ENCODE measurements around the gene ETV7. TPM values are rescaled to one million over a fixed set of nuclear protein-coding genes. Genes with fewer than 3 reads are reported as not detected.

Gene ETV7
- total and polyA plus RNA-seq, 4 donors = 0.17 to 0.84 (median 0.36) TPM

- Histone ChIP-seq H3K4me1 (ENCODE audit: control insufficient read depth in 4 of 4, insufficient read depth in 4 of 4, low read length in 3 of 4) (peaks cover 0 to 10% (median 3%) of the 10 kb centered on the region in 4 donors), H3K9me3 (ENCODE audit: control insufficient read depth in 4 of 4, low read length in 3 of 4) (no peaks in the 10 kb centered on the region), H3K36me3 (ENCODE audit: control insufficient read depth in 4 of 4, insufficient read depth in 3 of 4, low read depth in 1 of 4, low read length in 3 of 4) (no peaks in the 10 kb centered on the region), H3K27me3 (ENCODE audit: control insufficient read depth in 4 of 4, insufficient read depth in 4 of 4, low read length in 3 of 4) (no peaks in the 10 kb centered on the region), H3K9ac (ENCODE audit: low read depth in 1 of 2, low read length in 2 of 2) (peak overlapping the region; percentile 57 to 70), H3K4me3 (ENCODE audit: low read depth in 1 of 3, low read length in 3 of 3) (peak overlapping the region; percentile 30 to 56 (median 39)), H3K27ac (ENCODE audit: low read depth in 1 of 2, low read length in 2 of 2) (peak overlapping the region; percentile 17 to 79)
- TF ChIP-seq YY1 (IDR thresholded peaks at IDR 0.05) (no peak), FOXA2 (IDR thresholded peaks at IDR 0.05) (no peak), SP1 (IDR thresholded peaks at IDR 0.05) (no peak), MAX (IDR thresholded peaks at IDR 0.05) (no peak), HNF4G (IDR thresholded peaks at IDR 0.05) (no peak), TAF1 (conservative IDR thresholded peaks at IDR 0.05) (no peak), CTCF (IDR thresholded peaks at IDR 0.05; ENCODE audit: low read depth, low read length, missing input control) (no peak), RXRA (IDR thresholded peaks at IDR 0.05) (no peak), EGR1 (IDR thresholded peaks at IDR 0.05; ENCODE audit: low read depth in 2 of 2) (no peak), FOXA1 (IDR thresholded peaks at IDR 0.05) (no peak), NR2F2 (IDR thresholded peaks at IDR 0.05) (no peak), RAD21 (IDR thresholded peaks at IDR 0.05) (no peak), HNF4A (conservative IDR thresholded peaks at IDR 0.05) (no peak)
- TF ChIP-seq, protein P1, sequence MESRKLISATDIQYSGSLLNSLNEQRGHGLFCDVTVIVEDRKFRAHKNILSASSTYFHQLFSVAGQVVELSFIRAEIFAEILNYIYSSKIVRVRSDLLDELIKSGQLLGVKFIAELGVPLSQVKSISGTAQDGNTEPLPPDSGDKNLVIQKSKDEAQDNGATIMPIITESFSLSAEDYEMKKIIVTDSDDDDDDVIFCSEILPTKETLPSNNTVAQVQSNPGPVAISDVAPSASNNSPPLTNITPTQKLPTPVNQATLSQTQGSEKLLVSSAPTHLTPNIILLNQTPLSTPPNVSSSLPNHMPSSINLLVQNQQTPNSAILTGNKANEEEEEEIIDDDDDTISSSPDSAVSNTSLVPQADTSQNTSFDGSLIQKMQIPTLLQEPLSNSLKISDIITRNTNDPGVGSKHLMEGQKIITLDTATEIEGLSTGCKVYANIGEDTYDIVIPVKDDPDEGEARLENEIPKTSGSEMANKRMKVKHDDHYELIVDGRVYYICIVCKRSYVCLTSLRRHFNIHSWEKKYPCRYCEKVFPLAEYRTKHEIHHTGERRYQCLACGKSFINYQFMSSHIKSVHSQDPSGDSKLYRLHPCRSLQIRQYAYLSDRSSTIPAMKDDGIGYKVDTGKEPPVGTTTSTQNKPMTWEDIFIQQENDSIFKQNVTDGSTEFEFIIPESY (IDR thresholded peaks at IDR 0.05) = no peak
- TF ChIP-seq, protein P2, sequence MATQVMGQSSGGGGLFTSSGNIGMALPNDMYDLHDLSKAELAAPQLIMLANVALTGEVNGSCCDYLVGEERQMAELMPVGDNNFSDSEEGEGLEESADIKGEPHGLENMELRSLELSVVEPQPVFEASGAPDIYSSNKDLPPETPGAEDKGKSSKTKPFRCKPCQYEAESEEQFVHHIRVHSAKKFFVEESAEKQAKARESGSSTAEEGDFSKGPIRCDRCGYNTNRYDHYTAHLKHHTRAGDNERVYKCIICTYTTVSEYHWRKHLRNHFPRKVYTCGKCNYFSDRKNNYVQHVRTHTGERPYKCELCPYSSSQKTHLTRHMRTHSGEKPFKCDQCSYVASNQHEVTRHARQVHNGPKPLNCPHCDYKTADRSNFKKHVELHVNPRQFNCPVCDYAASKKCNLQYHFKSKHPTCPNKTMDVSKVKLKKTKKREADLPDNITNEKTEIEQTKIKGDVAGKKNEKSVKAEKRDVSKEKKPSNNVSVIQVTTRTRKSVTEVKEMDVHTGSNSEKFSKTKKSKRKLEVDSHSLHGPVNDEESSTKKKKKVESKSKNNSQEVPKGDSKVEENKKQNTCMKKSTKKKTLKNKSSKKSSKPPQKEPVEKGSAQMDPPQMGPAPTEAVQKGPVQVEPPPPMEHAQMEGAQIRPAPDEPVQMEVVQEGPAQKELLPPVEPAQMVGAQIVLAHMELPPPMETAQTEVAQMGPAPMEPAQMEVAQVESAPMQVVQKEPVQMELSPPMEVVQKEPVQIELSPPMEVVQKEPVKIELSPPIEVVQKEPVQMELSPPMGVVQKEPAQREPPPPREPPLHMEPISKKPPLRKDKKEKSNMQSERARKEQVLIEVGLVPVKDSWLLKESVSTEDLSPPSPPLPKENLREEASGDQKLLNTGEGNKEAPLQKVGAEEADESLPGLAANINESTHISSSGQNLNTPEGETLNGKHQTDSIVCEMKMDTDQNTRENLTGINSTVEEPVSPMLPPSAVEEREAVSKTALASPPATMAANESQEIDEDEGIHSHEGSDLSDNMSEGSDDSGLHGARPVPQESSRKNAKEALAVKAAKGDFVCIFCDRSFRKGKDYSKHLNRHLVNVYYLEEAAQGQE (IDR thresholded peaks at IDR 0.05) = no peak
- 28% methylated on average over 4 of the region's 4 CpGs for WGBS
- DNase-seq (ENCODE audit: low spot score) = no peak
Measured at GRCh38 chr6:36422714-36423100, 35.2 kb upstream of the ETV7 start.

- Histone ChIP-seq H3K9ac (ENCODE audit: low read depth in 1 of 2, low read length in 2 of 2) (no peak overlapping the region), H3K4me3 (ENCODE audit: low read depth in 1 of 3, low read length in 3 of 3) (no peak overlapping the region), H3K27me3 (ENCODE audit: control insufficient read depth in 4 of 4, insufficient read depth in 4 of 4, low read length in 3 of 4) (no peaks in the 10 kb centered on the region), H3K4me1 (ENCODE audit: control insufficient read depth in 4 of 4, insufficient read depth in 4 of 4, low read length in 3 of 4) (peaks cover 0 to 16% (median 3%) of the 10 kb centered on the region in 4 donors), H3K9me3 (ENCODE audit: control insufficient read depth in 4 of 4, low read length in 3 of 4) (no peaks in the 10 kb centered on the region), H3K27ac (ENCODE audit: low read depth in 1 of 2, low read length in 2 of 2) (no peak overlapping the region), H3K36me3 (ENCODE audit: control insufficient read depth in 4 of 4, insufficient read depth in 3 of 4, low read depth in 1 of 4, low read length in 3 of 4) (no peaks in the 10 kb centered on the region)
- no peak for DNase-seq (ENCODE audit: low spot score)
- WGBS = 79% methylated on average over 1 of the region's 1 CpG
- TF ChIP-seq HNF4A (conservative IDR thresholded peaks at IDR 0.05) = no peak
- TF ChIP-seq FOXA1 (IDR thresholded peaks at IDR 0.05) = no peak
- no peak for TF ChIP-seq NR2F2 (IDR thresholded peaks at IDR 0.05)
- no peak for TF ChIP-seq MAX (IDR thresholded peaks at IDR 0.05)
- no peak for TF ChIP-seq FOXA2 (IDR thresholded peaks at IDR 0.05)
- no peak for TF ChIP-seq ATF3 (IDR thresholded peaks at IDR 0.05)
- no peak for TF ChIP-seq EGR1 (IDR thresholded peaks at IDR 0.05; ENCODE audit: low read depth in 2 of 2)
- TF ChIP-seq, protein P2 (IDR thresholded peaks at IDR 0.05) = no peak
- TF ChIP-seq YY1 (IDR thresholded peaks at IDR 0.05) = no peak
- TF ChIP-seq GABPA (IDR thresholded peaks at IDR 0.05 in 1 of 2, conservative IDR thresholded peaks at IDR 0.05 in 1 of 2) = no peak
- TF ChIP-seq JUND (IDR thresholded peaks at IDR 0.05) = no peak
- TF ChIP-seq CTCF (IDR thresholded peaks at IDR 0.05; ENCODE audit: low read depth, low read length, missing input control) = no peak
Measured at GRCh38 chr6:36419310-36419709, 31.8 kb upstream of the ETV7 start.

Measured in liver (tissue), 9 donors.